HepG2 (cell line): Measurements from ENCODE around the gene TEX14. TPM values are rescaled to one million over a fixed set of nuclear protein-coding genes. Genes with fewer than 3 reads are reported as not detected.

ENCODE experiments used
- ARNTL ChIP-seq: sonication (generic); formaldehyde crosslinking; IDR thresholded peaks from 2 replicates; pipeline ENCODE4 v1.4.0; 2020; ENCODE audit warnings: mild to moderate bottlenecking, missing genetic modification reagents
- ATF3 ChIP-seq: sonication (generic); formaldehyde crosslinking; IDR thresholded peaks from 2 replicates; pipeline ENCODE4 v1.4.0; 2020; ENCODE audit warnings: missing genetic modification reagents
- DMAP1 ChIP-seq: IDR thresholded peaks from 2 replicates; pipeline ENCODE4 v1.6.1; 2016
- ETV6 ChIP-seq: sonication (generic); formaldehyde crosslinking; conservative IDR thresholded peaks from 2 replicates; pipeline ENCODE4 v1.4.0; 2020; ENCODE audit warnings: missing genetic modification reagents
- GATAD1 ChIP-seq: IDR thresholded peaks from 2 replicates; pipeline ENCODE4 v1.6.1; 2016; ENCODE audit warnings: missing genetic modification reagents, missing compliant biosample characterization
- GLI4 ChIP-seq: sonication (generic); formaldehyde crosslinking; IDR thresholded peaks from 2 replicates; pipeline ENCODE4 v1.5.1; 2020; ENCODE audit warnings: missing genetic modification reagents, mild to moderate bottlenecking, moderate library complexity, borderline replicate concordance
- HNRNPK ChIP-seq: fragments of 200-400 bp; formaldehyde crosslinking; IDR thresholded peaks from 2 replicates; pipeline ENCODE4 v1.6.1; 2018; ENCODE audit warnings: low read length, low read depth, moderate library complexity, mild to moderate bottlenecking; ENCODE audit not compliant: poor library complexity, severe bottlenecking
- HOXD1 ChIP-seq: sonication (generic); formaldehyde crosslinking; IDR thresholded peaks from 2 replicates; pipeline ENCODE4 v1.5.0; 2020; ENCODE audit warnings: missing genetic modification reagents
- MTF2 ChIP-seq: sonication (generic); formaldehyde crosslinking; IDR thresholded peaks from 2 replicates; pipeline ENCODE4 v1.5.0; 2020; ENCODE audit warnings: missing genetic modification reagents, borderline replicate concordance
- TBX3 ChIP-seq: fragments of 450-650 bp; IDR thresholded peaks from 2 replicates; pipeline ENCODE4 v1.6.1; 2017; ENCODE audit warnings: antibody characterized with exemption, mild to moderate bottlenecking, inconsistent platforms, borderline replicate concordance
- ZBTB1 ChIP-seq: sonication (generic); formaldehyde crosslinking; IDR thresholded peaks from 2 replicates; pipeline ENCODE4 v1.4.0; 2020; ENCODE audit warnings: missing genetic modification reagents, borderline replicate concordance
- ZFP41 ChIP-seq: sonication (generic); formaldehyde crosslinking; IDR thresholded peaks from 2 replicates; pipeline ENCODE4 v1.4.0; 2020; ENCODE audit warnings: mild to moderate bottlenecking, missing genetic modification reagents, borderline replicate concordance
- ZMYM2 ChIP-seq: sonication (generic); formaldehyde crosslinking; IDR thresholded peaks from 2 replicates; pipeline ENCODE4 v1.8.0; 2022; ENCODE audit warnings: mild to moderate bottlenecking, missing genetic modification reagents
- ZNF180 ChIP-seq: sonication (generic); formaldehyde crosslinking; IDR thresholded peaks from 2 replicates; pipeline ENCODE4 v1.4.0; 2020; ENCODE audit warnings: low read depth, missing genetic modification reagents, borderline replicate concordance
- ZNF354B ChIP-seq: sonication (generic); formaldehyde crosslinking; IDR thresholded peaks from 2 replicates; pipeline ENCODE4 v1.8.0; 2022; ENCODE audit warnings: mild to moderate bottlenecking, missing genetic modification reagents
- ZNF605 ChIP-seq: sonication (generic); formaldehyde crosslinking; IDR thresholded peaks from 2 replicates; pipeline ENCODE4 v1.8.0; 2022; ENCODE audit warnings: mild to moderate bottlenecking, missing genetic modification reagents
- ZNF761 ChIP-seq: sonication (generic); formaldehyde crosslinking; conservative IDR thresholded peaks from 2 replicates; pipeline ENCODE4 v1.4.0; 2020; ENCODE audit warnings: mild to moderate bottlenecking, missing genetic modification reagents
- ZNF777 ChIP-seq: sonication (generic); formaldehyde crosslinking; IDR thresholded peaks from 2 replicates; pipeline ENCODE4 v1.4.0; 2020; ENCODE audit warnings: missing genetic modification reagents
- polyA plus RNA-seq, 8 experiments: library from polyadenylated mRNA; depleted of rRNA in 3 of 8; stranded (reverse) in 7 of 8; unstranded in 1 of 8; fragments of >200 nt; fragmentation: Illumina TruSeq in 4 of 8; extraction: Trizol in 4 of 8; gene quantifications; 2 replicates each; pipeline versions ENCODE4 v1.2.1 to v1.2.3, GENCODE V29; 2011 to 2016; ENCODE audit warnings: low read depth in 4 of 8, missing spikeins in 1 of 8, mixed read lengths in 1 of 8; ENCODE audit not compliant: insufficient read depth in 1 of 8
- total RNA-seq, 5 experiments: library from RNA; depleted of rRNA; stranded (reverse); fragments of >200 nt; fragmentation: Illumina TruSeq; extraction: Trizol; gene quantifications; 2 replicates each; pipeline ENCODE4 v1.2.3, GENCODE V29; 2016; ENCODE audit warnings: low read depth in 1 of 5
- TF ChIP-seq, protein P1 (sequence below): sonication (generic); formaldehyde crosslinking; IDR thresholded peaks from 2 replicates; pipeline ENCODE4; 2020; ENCODE audit warnings: missing genetic modification reagents, mild to moderate bottlenecking, borderline replicate concordance
- TF ChIP-seq, protein P2 (sequence below): sonication (generic); formaldehyde crosslinking; IDR thresholded peaks from 2 replicates; pipeline ENCODE4 v1.4.0; 2020; ENCODE audit warnings: mild to moderate bottlenecking, low read depth, missing genetic modification reagents
- TF ChIP-seq, protein P3 (sequence below): sonication (generic); formaldehyde crosslinking; IDR thresholded peaks from 2 replicates; pipeline ENCODE4 v1.4.0; 2020; ENCODE audit warnings: missing genetic modification reagents

Gene TEX14
- total and polyA plus RNA-seq, 2 of the 13 experiments (the other 11 are each of a cell fraction or from before 2014, with no cell fraction given): 0.04 to 0.07 TPM

DNA sequence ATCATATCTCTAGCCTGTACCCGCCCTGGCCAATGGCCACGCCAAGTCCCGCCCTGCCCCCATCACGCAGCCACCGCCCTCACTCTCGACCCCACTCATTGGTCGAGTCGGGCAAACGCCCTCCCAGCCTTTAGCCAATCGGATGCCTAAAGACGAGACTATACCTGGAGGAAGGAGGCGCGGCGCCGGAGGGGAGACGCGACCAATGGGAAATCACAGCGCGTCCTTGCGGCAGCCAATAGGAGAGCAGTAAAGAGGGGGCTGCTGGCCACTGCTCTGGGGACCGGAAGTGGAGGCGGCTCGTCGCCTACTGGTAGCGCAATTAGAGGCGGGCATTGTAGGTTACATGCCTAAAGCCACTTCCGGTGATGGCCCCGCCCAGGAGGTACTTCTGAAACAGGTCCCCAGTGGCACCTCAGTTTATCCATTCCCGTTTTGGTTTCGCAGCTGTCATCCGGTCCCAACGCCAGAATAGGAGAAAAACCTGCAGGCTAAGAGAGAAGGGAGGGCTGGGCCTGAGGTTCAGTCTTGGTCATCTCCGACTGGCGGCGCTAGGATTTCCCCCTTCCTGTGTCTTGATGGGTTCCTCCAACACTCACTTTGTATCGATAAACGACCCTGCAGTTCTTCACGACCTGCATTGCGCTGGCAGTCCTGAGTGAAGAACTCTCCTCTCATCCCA is 173.8 kb downstream of the TEX14 start (continued):
- TF ChIP-seq ZNF180 (CRISPR knock-in tag): no peak
- no peak for TF ChIP-seq ZMYM2 (CRISPR knock-in tag)
- peak; percentile 73; the same call in 1 of the 2 replicates for TF ChIP-seq ZFP41
- peak; percentile 77 for TF ChIP-seq DMAP1 (CRISPR knock-in tag)
- peak; percentile 65; the same call in 1 of the 2 replicates for TF ChIP-seq ZNF761 (CRISPR knock-in tag)
- TF ChIP-seq, protein P1, sequence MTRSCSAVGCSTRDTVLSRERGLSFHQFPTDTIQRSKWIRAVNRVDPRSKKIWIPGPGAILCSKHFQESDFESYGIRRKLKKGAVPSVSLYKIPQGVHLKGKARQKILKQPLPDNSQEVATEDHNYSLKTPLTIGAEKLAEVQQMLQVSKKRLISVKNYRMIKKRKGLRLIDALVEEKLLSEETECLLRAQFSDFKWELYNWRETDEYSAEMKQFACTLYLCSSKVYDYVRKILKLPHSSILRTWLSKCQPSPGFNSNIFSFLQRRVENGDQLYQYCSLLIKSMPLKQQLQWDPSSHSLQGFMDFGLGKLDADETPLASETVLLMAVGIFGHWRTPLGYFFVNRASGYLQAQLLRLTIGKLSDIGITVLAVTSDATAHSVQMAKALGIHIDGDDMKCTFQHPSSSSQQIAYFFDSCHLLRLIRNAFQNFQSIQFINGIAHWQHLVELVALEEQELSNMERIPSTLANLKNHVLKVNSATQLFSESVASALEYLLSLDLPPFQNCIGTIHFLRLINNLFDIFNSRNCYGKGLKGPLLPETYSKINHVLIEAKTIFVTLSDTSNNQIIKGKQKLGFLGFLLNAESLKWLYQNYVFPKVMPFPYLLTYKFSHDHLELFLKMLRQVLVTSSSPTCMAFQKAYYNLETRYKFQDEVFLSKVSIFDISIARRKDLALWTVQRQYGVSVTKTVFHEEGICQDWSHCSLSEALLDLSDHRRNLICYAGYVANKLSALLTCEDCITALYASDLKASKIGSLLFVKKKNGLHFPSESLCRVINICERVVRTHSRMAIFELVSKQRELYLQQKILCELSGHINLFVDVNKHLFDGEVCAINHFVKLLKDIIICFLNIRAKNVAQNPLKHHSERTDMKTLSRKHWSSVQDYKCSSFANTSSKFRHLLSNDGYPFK (CRISPR knock-in tag): peak; percentile 93
- TF ChIP-seq ZNF605 (CRISPR knock-in tag): peak; percentile 80
- no peak for TF ChIP-seq MTF2 (CRISPR knock-in tag)
- TF ChIP-seq, protein P2, sequence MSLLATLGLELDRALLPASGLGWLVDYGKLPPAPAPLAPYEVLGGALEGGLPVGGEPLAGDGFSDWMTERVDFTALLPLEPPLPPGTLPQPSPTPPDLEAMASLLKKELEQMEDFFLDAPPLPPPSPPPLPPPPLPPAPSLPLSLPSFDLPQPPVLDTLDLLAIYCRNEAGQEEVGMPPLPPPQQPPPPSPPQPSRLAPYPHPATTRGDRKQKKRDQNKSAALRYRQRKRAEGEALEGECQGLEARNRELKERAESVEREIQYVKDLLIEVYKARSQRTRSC (CRISPR knock-in tag): 0 out of 2 replicates have a peak, but pooled peaks have one; percentile 17
- peak; percentile 95 for TF ChIP-seq GATAD1 (CRISPR knock-in tag)
- TF ChIP-seq ETV6 (CRISPR knock-in tag): 0 out of 2 replicates have a peak, but pooled peaks have one; percentile 10
- 0 out of 2 replicates have a peak, but pooled peaks have one; percentile 36 for TF ChIP-seq HOXD1
- 0 out of 2 replicates have a peak, but pooled peaks have one; percentile 4 for TF ChIP-seq ATF3 (CRISPR knock-in tag)
- TF ChIP-seq HNRNPK: no peak
- TF ChIP-seq ZNF354B (CRISPR knock-in tag): no peak
- TF ChIP-seq ZBTB1 (CRISPR knock-in tag): no peak
- no peak; the same call in 1 of the 2 replicates for TF ChIP-seq ARNTL
- TF ChIP-seq TBX3: no peak
- TF ChIP-seq GLI4 (CRISPR knock-in tag): no peak
- TF ChIP-seq, protein P3, sequence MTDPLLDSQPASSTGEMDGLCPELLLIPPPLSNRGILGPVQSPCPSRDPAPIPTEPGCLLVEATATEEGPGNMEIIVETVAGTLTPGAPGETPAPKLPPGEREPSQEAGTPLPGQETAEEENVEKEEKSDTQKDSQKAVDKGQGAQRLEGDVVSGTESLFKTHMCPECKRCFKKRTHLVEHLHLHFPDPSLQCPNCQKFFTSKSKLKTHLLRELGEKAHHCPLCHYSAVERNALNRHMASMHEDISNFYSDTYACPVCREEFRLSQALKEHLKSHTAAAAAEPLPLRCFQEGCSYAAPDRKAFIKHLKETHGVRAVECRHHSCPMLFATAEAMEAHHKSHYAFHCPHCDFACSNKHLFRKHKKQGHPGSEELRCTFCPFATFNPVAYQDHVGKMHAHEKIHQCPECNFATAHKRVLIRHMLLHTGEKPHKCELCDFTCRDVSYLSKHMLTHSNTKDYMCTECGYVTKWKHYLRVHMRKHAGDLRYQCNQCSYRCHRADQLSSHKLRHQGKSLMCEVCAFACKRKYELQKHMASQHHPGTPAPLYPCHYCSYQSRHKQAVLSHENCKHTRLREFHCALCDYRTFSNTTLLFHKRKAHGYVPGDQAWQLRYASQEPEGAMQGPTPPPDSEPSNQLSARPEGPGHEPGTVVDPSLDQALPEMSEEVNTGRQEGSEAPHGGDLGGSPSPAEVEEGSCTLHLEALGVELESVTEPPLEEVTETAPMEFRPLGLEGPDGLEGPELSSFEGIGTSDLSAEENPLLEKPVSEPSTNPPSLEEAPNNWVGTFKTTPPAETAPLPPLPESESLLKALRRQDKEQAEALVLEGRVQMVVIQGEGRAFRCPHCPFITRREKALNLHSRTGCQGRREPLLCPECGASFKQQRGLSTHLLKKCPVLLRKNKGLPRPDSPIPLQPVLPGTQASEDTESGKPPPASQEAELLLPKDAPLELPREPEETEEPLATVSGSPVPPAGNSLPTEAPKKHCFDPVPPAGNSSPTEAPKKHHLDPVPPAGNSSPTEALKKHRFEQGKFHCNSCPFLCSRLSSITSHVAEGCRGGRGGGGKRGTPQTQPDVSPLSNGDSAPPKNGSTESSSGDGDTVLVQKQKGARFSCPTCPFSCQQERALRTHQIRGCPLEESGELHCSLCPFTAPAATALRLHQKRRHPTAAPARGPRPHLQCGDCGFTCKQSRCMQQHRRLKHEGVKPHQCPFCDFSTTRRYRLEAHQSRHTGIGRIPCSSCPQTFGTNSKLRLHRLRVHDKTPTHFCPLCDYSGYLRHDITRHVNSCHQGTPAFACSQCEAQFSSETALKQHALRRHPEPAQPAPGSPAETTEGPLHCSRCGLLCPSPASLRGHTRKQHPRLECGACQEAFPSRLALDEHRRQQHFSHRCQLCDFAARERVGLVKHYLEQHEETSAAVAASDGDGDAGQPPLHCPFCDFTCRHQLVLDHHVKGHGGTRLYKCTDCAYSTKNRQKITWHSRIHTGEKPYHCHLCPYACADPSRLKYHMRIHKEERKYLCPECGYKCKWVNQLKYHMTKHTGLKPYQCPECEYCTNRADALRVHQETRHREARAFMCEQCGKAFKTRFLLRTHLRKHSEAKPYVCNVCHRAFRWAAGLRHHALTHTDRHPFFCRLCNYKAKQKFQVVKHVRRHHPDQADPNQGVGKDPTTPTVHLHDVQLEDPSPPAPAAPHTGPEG (CRISPR knock-in tag): no peak
- TF ChIP-seq ZNF777 (CRISPR knock-in tag): no peak
